Measurements from ENCODE around the gene PCNT.

DNA sequence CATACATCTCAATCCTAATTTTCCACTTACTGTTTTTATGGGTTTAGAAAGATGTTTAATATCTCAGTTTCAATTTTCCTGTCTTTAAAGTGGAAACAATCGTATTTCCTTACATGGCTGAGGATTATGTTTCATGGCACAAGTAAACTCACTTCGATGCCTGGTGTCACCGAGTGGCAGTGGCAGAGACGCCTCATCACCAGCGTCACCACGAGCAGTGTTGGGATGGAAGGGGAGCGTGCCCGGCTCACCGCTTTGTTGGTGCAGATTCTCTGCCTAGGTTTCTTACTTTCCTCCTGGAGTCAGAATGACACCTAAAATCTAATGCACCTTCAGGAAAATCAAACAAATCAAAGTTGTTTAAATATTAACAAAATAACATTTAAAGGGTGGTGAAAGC lies 86.6 kb downstream of the PCNT start:
- TF ChIP-seq ETV6 (IDR thresholded peaks at IDR 0.05; ENCODE audit: borderline replicate concordance in 1 of 2, low read depth in 2 of 2, low read length in 1 of 2) (no peak), ETV6 (CRISPR knock-in tag; IDR thresholded peaks at IDR 0.05; ENCODE audit: borderline replicate concordance) (no peak), SAFB2 (IDR thresholded peaks at IDR 0.05; ENCODE audit: borderline replicate concordance, low read depth, low read length, severe bottlenecking) (no peak), CHD1 (IDR thresholded peaks at IDR 0.05; ENCODE audit: low read length) (no peak), EP300 (IDR thresholded peaks at IDR 0.05; ENCODE audit: low read length) (no peak), NFE2 (IDR thresholded peaks at IDR 0.05; ENCODE audit: low read depth) (no peak), CTCF (IDR thresholded peaks at IDR 0.05 in 2 of 3, conservative IDR thresholded peaks at IDR 0.05 in 1 of 3; ENCODE audit: insufficient read depth in 2 of 3, low read depth in 1 of 3, low read length in 3 of 3) (no peak), BMI1 (IDR thresholded peaks at IDR 0.05; ENCODE audit: low read length) (no peak), NCOA6 (IDR thresholded peaks at IDR 0.05) (no peak), TBP (optimal IDR thresholded peaks at IDR 0.05; ENCODE audit: low read depth, low read length) (no peak), ATF3 (IDR thresholded peaks at IDR 0.05) (no peak), ATF3 (CRISPR knock-in tag; conservative IDR thresholded peaks at IDR 0.05) (no peak)
- TF ChIP-seq, protein P1, sequence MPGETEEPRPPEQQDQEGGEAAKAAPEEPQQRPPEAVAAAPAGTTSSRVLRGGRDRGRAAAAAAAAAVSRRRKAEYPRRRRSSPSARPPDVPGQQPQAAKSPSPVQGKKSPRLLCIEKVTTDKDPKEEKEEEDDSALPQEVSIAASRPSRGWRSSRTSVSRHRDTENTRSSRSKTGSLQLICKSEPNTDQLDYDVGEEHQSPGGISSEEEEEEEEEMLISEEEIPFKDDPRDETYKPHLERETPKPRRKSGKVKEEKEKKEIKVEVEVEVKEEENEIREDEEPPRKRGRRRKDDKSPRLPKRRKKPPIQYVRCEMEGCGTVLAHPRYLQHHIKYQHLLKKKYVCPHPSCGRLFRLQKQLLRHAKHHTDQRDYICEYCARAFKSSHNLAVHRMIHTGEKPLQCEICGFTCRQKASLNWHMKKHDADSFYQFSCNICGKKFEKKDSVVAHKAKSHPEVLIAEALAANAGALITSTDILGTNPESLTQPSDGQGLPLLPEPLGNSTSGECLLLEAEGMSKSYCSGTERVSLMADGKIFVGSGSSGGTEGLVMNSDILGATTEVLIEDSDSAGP (CRISPR knock-in tag; IDR thresholded peaks at IDR 0.05), result no peak
- TF ChIP-seq, protein P2, sequence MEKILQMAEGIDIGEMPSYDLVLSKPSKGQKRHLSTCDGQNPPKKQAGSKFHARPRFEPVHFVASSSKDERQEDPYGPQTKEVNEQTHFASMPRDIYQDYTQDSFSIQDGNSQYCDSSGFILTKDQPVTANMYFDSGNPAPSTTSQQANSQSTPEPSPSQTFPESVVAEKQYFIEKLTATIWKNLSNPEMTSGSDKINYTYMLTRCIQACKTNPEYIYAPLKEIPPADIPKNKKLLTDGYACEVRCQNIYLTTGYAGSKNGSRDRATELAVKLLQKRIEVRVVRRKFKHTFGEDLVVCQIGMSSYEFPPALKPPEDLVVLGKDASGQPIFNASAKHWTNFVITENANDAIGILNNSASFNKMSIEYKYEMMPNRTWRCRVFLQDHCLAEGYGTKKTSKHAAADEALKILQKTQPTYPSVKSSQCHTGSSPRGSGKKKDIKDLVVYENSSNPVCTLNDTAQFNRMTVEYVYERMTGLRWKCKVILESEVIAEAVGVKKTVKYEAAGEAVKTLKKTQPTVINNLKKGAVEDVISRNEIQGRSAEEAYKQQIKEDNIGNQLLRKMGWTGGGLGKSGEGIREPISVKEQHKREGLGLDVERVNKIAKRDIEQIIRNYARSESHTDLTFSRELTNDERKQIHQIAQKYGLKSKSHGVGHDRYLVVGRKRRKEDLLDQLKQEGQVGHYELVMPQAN (IDR thresholded peaks at IDR 0.05; ENCODE audit: borderline replicate concordance), result no peak
